Effector CD8-positive, alpha-beta T cell (primary cell): Measurements from ENCODE around the gene PPM1F.
"Not testable (repeated sequence)": the region's sequence is repeated elsewhere in the genome, so short reads cannot be mapped to it uniquely, and the experiment has no call there.

ENCODE experiments used
- DNase-seq: peaks from one replicate; lab custom pipeline; 2025; lab: John Stamatoyannopoulos, UW

The PPM1F gene

GRCh38 chr22:21896951-21897513 is 55.6 kb downstream of the PPM1F start:
- no peak for DNase-seq

- DNase-seq = not testable (repeated sequence)
These were observed 56.4 kb downstream of the PPM1F start for GRCh38 chr22:21896275-21896674.

- DNase-seq = no peak
These were observed 57.8 kb downstream of the PPM1F start for GRCh38 chr22:21894799-21895198.

GRCh38 chr22:21889251-21889990 is 63.2 kb downstream of the PPM1F start:
- no peak for DNase-seq

GRCh38 chr22:21887841-21888240 is 64.8 kb downstream of the PPM1F start:
- DNase-seq = no peak

GRCh38 chr22:21883930-21884329 is 68.7 kb downstream of the PPM1F start:
- not testable (repeated sequence) for DNase-seq

GRCh38 chr22:21882754-21883333 is 69.8 kb downstream of the PPM1F start:
- not testable (repeated sequence) for DNase-seq

- DNase-seq = no peak
These were observed 70.6 kb downstream of the PPM1F start for GRCh38 chr22:21881841-21882753.

- DNase-seq = no peak
These were observed 76.0 kb downstream of the PPM1F start for GRCh38 chr22:21876486-21877176.

- DNase-seq = not testable (repeated sequence)
These were observed 77.7 kb downstream of the PPM1F start for GRCh38 chr22:21874953-21875352.

GRCh38 chr22:21873619-21874018 is 79.0 kb downstream of the PPM1F start:
- DNase-seq = no peak

- not testable (repeated sequence) for DNase-seq
These were observed 79.9 kb downstream of the PPM1F start for GRCh38 chr22:21872741-21873140.
